ENCODE measurements around the gene WDR17. TPM values are rescaled to one million over a fixed set of nuclear protein-coding genes. Genes with fewer than 3 reads are reported as not detected.

The WDR17 gene
- total and polyA plus RNA-seq, 2 donors (not counting 1 experiment from before 2014, with no cell fraction given): 2.1 to 7.1 TPM

DNA sequence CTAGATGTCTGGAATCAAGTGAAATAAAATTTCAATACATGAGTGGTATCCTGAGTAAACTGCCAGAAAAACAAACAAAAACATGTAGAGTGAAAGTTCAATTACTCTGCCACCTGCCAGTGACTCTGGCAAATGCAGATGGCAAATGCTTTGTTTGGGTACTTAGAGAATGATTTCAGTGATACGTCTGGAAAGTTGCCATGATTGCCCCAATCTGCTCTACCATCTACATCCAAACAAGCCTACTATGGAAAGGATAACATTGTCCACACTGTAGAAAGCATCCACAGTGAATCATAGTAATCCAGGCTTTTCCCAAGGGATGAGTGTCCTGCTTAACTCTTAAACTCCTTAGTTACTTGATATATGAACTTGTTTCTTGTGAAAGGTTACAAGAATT, 126.3 kb downstream of the WDR17 start:
- no peaks in the 10 kb centered on the region for H3K9me3 Mint-ChIP-seq (ENCODE audit: insufficient read depth)
- no CpG with 5 or more reads among the region's 1 CpG for WGBS (ENCODE audit: insufficient coverage)
- H3K4me1 Mint-ChIP-seq: peaks cover 9% of the 10 kb centered on the region
- Histone ChIP-seq H3K9me3 (ENCODE audit: control extremely low read depth in 1 of 3, control insufficient read depth in 2 of 3, insufficient read depth in 1 of 3, low read length in 2 of 3) (peaks cover 0 to 1% (median 0%) of the 10 kb centered on the region in 3 donors), H3K4me2 (replicated peaks; ENCODE audit: low read depth, low read length, poor library complexity, severe bottlenecking) (no peak overlapping the region), H3K9ac (ENCODE audit: low read length) (no peak overlapping the region), H3K27ac (ENCODE audit: low read length in 2 of 2) (no peak overlapping the region), H3K27me3 (replicated peaks in 1 of 4; ENCODE audit: control extremely low read depth in 1 of 4, control insufficient read depth in 3 of 4, insufficient read depth in 4 of 4, low read length in 3 of 4) (peaks cover 0 to 20% (median 14%) of the 10 kb centered on the region in 4 experiments), H3K79me2 (ENCODE audit: control insufficient read depth, insufficient read depth, low read length) (no peaks in the 10 kb centered on the region), H3K4me3 (ENCODE audit: control extremely low read depth in 1 of 5, extremely low read depth in 1 of 5, insufficient read depth in 1 of 5, low read depth in 2 of 5, low read length in 4 of 5) (no peak overlapping the region), H4K20me1 (ENCODE audit: control insufficient read depth, insufficient read depth, low read length, poor library complexity, severe bottlenecking) (no peaks in the 10 kb centered on the region), H3K36me3 (replicated peaks in 1 of 2; ENCODE audit: control extremely low read depth in 1 of 2, control insufficient read depth in 1 of 2, extremely low read depth in 1 of 2, insufficient read depth in 2 of 2, low read length in 1 of 2) (no peaks in the 10 kb centered on the region), H3K4me1 (ENCODE audit: control insufficient read depth in 2 of 2, insufficient read depth in 2 of 2, low read length in 2 of 2) (peaks cover 9 to 10% of the 10 kb centered on the region in 2 donors), H2AFZ (ENCODE audit: insufficient read depth, low read depth, low read length, poor library complexity, severe bottlenecking) (no peak overlapping the region)
- no peak overlapping the region for H3K27ac Mint-ChIP-seq
- DNase-seq: no peak
- ATAC-seq (ENCODE audit: low read depth): no peak
- ChIA-PET CTCF (no interaction called here), POLR2A (no interaction called here)
- no peak for TF ChIP-seq EZH2 (IDR thresholded peaks at IDR 0.05; ENCODE audit: borderline replicate concordance, insufficient read depth, low read depth, low read length, poor library complexity, severe bottlenecking)
- TF ChIP-seq, protein P1, sequence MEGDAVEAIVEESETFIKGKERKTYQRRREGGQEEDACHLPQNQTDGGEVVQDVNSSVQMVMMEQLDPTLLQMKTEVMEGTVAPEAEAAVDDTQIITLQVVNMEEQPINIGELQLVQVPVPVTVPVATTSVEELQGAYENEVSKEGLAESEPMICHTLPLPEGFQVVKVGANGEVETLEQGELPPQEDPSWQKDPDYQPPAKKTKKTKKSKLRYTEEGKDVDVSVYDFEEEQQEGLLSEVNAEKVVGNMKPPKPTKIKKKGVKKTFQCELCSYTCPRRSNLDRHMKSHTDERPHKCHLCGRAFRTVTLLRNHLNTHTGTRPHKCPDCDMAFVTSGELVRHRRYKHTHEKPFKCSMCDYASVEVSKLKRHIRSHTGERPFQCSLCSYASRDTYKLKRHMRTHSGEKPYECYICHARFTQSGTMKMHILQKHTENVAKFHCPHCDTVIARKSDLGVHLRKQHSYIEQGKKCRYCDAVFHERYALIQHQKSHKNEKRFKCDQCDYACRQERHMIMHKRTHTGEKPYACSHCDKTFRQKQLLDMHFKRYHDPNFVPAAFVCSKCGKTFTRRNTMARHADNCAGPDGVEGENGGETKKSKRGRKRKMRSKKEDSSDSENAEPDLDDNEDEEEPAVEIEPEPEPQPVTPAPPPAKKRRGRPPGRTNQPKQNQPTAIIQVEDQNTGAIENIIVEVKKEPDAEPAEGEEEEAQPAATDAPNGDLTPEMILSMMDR (IDR thresholded peaks at IDR 0.05): no peak
- H3K4me3 Mint-ChIP-seq: no peak overlapping the region
- peaks cover 44% of the 10 kb centered on the region for H3K27me3 Mint-ChIP-seq
- intact Hi-C loops (cut with micrococcal nuclease): no loop called here

DNA sequence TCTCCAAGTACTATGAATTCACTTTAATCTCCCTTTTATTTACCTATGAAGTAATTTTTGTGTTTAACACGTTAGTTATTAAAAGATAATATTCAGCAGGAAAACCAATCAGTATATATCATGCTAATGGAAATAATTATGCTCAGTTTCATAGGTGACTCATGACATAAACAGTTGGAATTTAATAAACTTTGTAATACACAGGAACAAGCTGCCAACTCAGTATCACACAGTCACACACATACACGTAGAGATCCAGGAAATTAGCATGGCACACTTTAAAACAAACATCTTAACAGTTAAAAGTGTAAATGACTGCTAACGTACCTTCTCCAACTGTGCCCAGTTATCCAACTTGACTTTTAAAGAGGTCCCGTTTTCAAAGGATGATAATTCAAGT, 127.5 kb downstream of the WDR17 start:
- no peaks in the 10 kb centered on the region for H3K36me3 ChIP-seq (replicated peaks in 1 of 2; ENCODE audit: control extremely low read depth in 1 of 2, control insufficient read depth in 1 of 2, extremely low read depth in 1 of 2, insufficient read depth in 2 of 2, low read length in 1 of 2)
- peaks cover 9 to 10% of the 10 kb centered on the region in 2 donors for H3K4me1 ChIP-seq (ENCODE audit: control insufficient read depth in 2 of 2, insufficient read depth in 2 of 2, low read length in 2 of 2)
- H3K27ac Mint-ChIP-seq: no peak overlapping the region
- ATAC-seq (ENCODE audit: low read depth) (no peak), DNase-seq (no peak)
- no peaks in the 10 kb centered on the region for H4K20me1 ChIP-seq (ENCODE audit: control insufficient read depth, insufficient read depth, low read length, poor library complexity, severe bottlenecking)
- H3K4me3 ChIP-seq (ENCODE audit: control extremely low read depth in 1 of 5, extremely low read depth in 1 of 5, insufficient read depth in 1 of 5, low read depth in 2 of 5, low read length in 4 of 5): no peak overlapping the region
- POLR2A ChIA-PET: no interaction called here
- H3K9me3 ChIP-seq (ENCODE audit: control extremely low read depth in 1 of 3, control insufficient read depth in 2 of 3, insufficient read depth in 1 of 3, low read length in 2 of 3): peaks cover 0 to 2% (median 0%) of the 10 kb centered on the region in 3 donors
- CTCF ChIA-PET: no interaction called here
- peaks cover 9% of the 10 kb centered on the region for H3K4me1 Mint-ChIP-seq
- H3K4me3 Mint-ChIP-seq: no peak overlapping the region
- no CpG with 5 or more reads among the region's 4 CpGs for WGBS (ENCODE audit: insufficient coverage)
- intact Hi-C loops (cut with micrococcal nuclease): no loop called here
- H3K27ac ChIP-seq (ENCODE audit: low read length in 2 of 2): no peak overlapping the region
- H3K9ac ChIP-seq (ENCODE audit: low read length): no peak overlapping the region
- no peak overlapping the region for H2AFZ ChIP-seq (ENCODE audit: insufficient read depth, low read depth, low read length, poor library complexity, severe bottlenecking)
- no peaks in the 10 kb centered on the region for H3K9me3 Mint-ChIP-seq (ENCODE audit: insufficient read depth)
- TF ChIP-seq, protein P1 (IDR thresholded peaks at IDR 0.05): no peak
- TF ChIP-seq EZH2 (IDR thresholded peaks at IDR 0.05; ENCODE audit: borderline replicate concordance, insufficient read depth, low read depth, low read length, poor library complexity, severe bottlenecking): no peak
- H3K27me3 Mint-ChIP-seq: peaks cover 49% of the 10 kb centered on the region
- no peak overlapping the region for H3K4me2 ChIP-seq (replicated peaks; ENCODE audit: low read depth, low read length, poor library complexity, severe bottlenecking)
- peaks cover 0 to 20% (median 14%) of the 10 kb centered on the region in 4 experiments for H3K27me3 ChIP-seq (replicated peaks in 1 of 4; ENCODE audit: control extremely low read depth in 1 of 4, control insufficient read depth in 3 of 4, insufficient read depth in 4 of 4, low read length in 3 of 4)
- H3K79me2 ChIP-seq (ENCODE audit: control insufficient read depth, insufficient read depth, low read length): no peaks in the 10 kb centered on the region

Measured in B cell (primary cell).